ENCODE data around the gene SLC17A2.

SLC17A2 gene, protein sequence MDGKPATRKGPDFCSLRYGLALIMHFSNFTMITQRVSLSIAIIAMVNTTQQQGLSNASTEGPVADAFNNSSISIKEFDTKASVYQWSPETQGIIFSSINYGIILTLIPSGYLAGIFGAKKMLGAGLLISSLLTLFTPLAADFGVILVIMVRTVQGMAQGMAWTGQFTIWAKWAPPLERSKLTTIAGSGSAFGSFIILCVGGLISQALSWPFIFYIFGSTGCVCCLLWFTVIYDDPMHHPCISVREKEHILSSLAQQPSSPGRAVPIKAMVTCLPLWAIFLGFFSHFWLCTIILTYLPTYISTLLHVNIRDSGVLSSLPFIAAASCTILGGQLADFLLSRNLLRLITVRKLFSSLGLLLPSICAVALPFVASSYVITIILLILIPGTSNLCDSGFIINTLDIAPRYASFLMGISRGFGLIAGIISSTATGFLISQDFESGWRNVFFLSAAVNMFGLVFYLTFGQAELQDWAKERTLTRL

DNA sequence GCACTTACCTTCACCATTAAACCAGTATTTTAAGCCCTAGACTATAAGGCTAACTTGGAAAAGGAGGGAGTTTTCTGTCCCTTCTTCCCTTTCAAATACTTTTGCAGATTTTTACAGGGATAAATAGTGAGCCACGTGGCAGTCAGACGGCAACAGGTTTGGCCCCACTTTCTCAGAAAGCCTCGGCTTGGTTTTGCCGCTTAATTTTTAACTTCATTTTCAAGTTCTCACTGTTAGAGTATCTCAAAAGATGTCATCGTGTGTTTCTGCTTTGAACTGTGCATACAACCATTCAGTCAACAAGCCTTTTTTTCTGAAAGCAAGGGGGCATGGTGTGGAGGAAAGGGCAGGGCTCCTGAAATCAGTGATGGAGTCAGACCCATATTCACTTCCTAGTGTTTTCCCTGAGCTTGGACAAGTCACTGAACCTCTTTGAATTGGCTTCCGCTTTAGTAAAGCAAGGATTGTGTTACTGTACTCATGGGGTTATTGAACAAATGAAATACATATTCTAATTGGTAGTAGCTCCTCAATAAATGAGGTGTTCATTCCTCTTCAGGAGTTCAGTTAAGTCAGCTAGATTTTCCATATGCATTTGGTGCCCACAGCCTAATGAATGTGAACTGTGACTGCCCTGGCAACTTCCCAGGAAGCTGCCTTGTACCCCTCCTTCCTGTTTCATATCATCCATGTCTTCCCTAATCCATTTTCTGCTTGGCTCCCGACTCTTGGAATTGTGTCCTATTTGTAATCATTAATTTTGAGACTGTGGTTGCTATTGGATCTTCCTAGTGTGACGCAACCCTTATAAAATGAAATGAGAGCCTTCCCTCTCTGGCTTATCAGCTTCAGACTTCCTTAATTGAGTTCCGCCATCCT, at the start of gene SLC17A2:
Gene SLC17A2, minus strand, starts transcription at position 160 of the 879 bp plus-strand sequence. CDS start 4,895 bp downstream, outside the sequence.
- DNase-seq (ENCODE audit: low read depth in 2 of 2, low spot score in 1 of 2), result no peak

DNA sequence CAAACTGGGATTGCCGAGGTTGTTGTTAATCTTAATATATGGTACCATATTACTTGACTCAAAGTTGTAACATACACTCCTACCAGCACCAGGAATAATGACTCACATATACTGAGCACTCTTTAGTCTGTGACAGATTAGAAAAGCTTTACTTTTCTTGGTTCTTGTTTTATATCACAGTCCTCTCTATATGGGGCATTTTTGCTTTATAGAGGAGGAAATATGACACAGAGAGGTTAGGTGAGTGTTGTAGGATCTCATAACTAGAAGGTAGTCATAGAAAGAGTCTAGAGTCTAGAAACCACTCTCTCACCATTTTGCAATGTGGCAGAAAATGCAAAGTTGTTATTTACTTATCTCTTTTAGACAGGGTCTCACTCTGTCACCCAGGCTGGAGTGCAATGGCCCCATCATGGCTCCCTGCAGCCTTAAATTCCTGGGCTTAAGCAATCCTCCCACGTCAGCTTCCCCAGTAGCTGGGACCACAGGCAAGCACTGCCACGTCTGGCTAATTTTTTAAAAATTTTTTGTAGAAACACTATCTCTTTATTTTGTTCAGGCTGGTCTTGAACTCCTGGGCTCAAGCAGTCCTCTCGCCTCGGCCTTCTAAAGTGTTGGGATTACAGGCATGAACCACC, 45.6 kb upstream of the SLC17A2 start:
- DNase-seq (ENCODE audit: low read depth in 2 of 2, low spot score in 1 of 2), result no peak

DNA sequence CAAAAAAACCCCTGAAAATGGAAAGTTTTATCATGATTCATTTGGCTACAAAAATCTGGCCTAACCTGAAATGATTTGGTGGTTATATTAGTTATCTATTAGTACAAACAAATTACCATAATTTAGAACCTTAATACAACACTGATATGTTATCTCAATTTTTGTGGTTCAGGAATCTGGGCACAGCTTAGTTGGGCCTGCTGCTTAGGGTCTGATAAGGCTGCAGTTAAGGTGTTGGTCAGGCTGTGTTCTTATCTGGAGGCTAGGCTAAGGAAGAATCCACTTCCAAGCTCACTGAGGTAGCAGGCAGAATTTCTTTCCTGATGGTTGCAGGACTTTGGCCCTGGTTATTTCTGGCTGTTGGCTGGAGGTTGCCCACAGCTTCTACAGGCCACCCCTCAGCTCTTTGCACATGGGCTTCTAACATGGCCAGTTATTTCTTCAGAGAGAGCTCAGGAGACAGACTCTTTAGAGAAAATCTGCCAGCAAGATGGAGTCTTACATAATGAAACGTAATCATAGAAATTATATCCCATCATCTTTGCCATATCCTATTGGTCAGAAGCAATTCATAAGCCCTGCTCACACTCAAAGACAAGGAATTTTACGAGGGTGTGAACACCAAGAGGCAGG, 43.5 kb upstream of the SLC17A2 start:
- DNase-seq (ENCODE audit: low read depth in 2 of 2, low spot score in 1 of 2), result no peak

DNA sequence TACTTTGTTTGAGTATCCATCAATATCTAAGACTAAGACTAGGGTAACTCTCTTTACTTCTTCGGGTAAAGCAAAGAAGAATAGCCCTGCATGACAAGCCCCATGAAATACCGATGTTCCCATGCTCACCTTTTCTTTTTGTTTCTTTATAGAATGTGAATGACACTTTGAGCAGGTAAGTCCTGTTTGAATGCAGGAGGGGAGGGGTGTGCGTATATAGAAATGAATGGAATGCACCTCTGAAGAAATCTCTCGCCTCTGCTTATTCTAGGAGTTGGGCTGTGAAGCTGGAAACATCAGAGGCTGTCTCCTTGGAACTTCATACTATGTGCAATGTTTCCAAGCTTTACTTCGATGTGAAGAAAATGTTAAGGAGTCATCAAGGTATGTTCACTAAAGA, 42.4 kb upstream of the SLC17A2 start:
- DNase-seq (ENCODE audit: low read depth in 2 of 2, low spot score in 1 of 2), result no peak

DNA sequence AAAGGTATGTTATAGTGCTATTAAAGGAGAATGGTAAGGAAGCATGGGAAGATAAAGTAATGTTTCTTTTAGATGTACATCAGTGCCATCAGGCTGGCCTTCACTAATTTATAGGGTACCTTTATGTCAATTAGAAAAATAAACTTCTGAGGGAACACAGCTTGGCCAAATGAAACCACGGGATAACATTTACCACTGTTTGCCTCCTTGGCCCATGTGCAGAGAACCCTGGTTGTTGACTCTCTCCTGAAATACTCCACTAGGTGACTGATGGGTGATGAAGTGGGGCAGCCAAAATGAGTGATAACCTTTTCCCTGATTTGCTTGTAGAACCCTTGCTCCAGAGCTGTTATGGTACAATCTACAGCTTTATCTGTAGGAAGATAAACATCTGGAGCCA, 41.6 kb upstream of the SLC17A2 start:
- no peak for DNase-seq (ENCODE audit: low read depth in 2 of 2, low spot score in 1 of 2)

DNA sequence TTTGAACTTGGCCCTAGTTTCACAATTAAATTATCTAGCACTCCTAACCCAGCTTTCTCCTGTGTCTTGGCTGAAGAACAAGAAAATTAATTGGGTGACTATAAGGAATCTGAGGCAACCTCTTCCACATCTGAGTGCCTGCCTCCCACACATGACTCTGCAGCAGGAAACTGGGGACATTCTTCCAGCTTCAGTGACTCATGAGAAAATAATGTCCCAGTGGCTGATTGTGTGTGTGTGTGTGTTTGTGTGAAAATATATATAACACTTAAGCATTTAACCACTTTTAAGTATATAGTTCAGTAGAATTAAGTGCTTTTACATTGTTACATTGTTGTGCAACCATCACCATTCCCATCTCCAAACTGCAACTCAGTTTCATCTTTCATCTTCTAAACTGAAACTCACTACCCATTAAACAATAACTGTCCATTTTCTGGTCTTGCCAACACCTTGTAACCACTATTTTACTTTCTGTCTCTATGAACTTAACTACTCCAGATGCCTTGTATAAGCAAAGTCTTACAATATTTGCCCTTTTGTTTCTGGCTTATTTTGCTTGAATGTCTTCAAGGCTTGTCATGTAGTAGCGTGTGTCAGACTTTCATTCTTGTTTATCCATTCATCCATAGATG, 40.8 kb upstream of the SLC17A2 start:
- DNase-seq (ENCODE audit: low read depth in 2 of 2, low spot score in 1 of 2), result no peak

DNA sequence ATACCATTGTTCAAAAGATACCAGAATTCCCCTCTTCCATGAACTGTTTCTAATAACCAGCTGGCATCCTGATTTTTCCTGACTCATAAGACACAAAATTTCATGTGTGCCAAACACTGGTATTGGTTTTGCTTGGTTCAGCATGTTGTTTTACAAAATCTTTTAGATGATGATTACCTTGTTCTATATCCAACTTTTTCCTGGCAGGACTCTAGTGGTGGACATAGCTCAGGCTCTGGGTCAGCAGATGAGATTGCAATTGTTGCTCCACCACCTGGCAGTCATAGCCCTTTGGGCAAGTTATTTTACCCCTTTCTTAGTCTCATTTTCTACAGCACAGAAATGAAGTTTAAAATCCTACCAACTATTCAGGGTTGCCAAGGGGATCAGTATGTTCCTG, 38.3 kb upstream of the SLC17A2 start:
- DNase-seq (ENCODE audit: low read depth in 2 of 2, low spot score in 1 of 2), result no peak

DNA sequence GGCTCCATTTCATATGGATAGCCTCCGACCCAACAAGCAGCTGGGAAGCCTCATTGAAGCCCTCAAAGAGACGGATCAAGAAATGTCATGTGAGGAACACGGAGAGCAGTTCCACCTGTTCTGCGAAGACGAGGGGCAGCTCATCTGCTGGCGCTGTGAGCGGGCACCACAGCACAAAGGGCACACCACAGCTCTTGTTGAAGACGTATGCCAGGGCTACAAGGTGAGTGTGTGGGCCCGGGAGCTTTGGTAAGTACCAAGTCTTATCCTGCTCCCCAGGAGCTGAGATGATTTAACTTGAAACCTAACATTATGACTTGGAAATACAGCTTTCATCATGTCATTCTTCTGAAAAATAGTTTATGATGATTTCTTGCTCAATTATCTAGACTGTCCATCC, 36.2 kb upstream of the SLC17A2 start:
- no peak for DNase-seq (ENCODE audit: low read depth in 2 of 2, low spot score in 1 of 2)

DNA sequence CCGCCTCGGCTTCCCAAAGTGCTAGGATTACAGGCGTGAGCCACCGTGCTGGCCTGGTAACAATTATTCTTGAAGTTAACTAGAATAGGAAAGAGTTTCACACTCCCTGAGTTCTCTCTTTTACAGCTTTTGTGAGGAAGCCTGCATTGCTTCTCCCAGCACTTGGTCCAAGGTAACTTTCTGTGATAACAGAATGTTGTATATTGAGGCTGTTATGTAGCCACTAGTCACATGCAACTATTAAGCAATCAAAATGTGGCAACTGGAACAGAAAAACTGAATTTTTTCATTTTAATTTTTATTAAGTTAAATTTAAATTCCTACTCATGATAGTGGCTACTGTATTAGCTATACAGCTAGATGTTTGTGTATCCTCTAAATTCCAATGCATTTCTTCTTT, 34.6 kb upstream of the SLC17A2 start:
- no peak for DNase-seq (ENCODE audit: low read depth in 2 of 2, low spot score in 1 of 2)

DNA sequence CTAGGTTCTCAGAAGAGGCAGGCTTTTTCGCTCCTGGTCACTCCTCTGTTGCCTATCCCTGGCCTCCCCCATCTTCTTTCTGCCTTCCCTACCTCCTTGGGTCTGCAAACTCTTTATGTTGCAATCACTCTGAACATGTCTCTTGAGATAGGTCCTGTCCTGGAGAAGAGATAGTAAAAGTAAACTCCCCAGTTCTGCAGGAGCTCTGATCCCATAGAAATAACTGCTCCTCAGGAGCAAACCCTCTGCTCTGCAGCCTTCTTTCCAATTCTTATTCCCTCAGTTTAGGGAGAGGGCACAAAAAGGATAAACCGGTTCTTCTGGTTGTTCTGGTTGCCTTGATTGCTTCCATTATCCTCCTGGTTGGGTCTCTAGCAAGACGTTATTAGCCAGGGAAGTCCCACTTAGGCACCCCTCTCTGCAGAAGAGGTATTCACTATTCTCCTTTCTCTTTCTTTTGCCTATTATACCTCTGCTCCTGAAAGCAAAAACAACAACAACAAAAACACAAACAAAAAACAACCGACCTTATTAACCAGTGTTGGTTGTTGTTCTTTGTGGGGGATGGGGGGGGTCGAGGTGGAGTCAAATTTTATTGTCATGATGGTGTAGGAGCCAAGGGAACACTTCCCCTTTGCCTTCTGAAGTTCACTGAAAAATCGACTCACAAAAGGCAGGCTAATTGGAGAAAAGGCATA, 33.1 kb upstream of the SLC17A2 start:
- DNase-seq (ENCODE audit: low read depth in 2 of 2, low spot score in 1 of 2), result no peak

DNA sequence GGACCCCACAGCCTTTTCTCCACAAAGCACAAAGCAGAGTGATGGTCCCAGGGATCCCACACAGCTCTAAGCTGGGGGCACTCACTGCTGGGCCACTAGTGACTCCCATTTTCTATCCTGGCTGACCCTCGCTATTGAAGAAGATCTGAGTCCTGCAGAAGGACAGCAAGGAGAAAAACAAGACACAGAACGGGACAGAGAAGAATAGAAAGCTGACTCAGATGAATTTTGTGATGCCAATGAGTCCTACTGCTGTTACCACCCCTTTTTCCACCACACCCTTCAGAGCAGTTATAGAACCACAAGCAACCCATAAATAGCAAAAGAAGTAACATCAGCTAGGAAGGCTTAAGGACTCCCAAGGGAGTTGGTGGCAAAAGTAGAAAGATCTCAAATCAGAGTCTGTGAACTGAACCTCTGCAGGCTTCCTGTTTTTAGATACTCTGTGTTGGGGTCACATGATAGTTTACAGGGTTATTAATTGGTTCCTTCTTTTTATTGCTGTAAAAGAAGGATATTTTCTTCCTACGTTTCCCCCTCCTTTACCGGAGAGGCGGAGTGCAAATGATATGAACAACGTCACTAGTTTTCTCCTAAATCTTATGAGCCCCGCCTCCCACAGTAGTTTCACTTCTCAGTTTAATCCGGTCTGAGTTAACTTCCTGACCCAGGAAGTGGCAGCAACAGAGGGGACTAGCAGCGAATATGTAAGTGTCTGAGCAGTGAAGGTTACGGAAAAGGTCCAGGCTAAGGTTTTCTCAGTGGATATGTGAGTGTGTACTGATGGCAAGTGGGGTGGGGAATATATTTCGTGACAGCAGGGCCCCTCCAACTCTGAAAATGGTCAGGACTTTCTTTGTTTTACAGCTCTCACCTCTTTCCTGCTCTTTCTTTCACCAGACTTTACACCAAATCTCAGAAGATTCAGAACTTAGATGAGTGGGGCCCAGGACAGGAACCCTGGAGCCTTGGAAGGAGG, 31.9 kb upstream of the SLC17A2 start, which contains the start of gene TRIM38:
Gene TRIM38, plus strand, starts transcription at position 654 of the 979 bp plus-strand sequence. CDS start 3,721 bp downstream, outside the sequence.
- DNase-seq (ENCODE audit: low read depth in 2 of 2, low spot score in 1 of 2), result peak; percentile 44

DNA sequence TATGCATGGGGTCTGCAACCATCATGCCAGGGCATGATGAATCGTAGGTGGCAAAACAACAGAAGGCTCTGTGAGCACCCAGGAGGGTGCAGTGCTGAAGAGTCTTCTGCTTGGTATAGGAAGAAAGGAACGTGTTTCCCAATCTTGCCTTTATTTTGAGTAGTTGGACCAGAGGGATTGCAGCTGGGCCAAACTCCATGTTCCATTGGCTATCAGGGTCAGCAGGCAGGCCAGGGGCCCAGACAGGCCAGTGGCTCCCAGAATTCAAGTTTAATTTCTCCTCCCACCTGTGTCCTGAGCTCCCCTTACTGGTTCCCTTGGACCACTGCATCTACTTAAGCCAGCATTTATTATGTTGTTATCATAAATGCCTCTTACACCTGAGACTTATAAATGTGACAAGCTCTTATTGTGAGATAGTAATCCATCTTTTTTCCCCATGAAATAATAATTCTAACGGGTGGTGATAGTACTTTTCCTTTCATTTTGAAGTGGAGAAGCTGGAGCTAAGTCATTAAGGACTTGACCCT, 31.2 kb upstream of the SLC17A2 start:
- DNase-seq (ENCODE audit: low read depth in 2 of 2, low spot score in 1 of 2), result no peak

DNA sequence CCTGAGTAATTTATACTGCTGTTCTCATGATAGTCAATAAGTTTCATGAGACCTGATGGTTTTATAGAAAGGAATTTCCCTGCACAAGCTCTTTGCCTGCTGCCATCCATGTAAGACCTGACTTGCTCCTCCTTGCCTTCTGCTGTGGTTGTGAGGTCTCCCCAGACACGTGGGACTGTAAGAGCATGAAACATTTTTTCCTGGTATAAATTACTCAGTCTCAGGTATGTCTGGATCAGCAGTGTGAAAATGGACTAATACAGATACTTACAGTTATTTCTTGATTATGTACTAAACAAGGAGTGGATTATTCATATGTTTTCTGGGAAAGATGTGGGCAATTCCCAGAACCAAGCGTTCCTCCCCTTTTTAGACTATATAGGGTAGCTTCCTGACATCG, 30.2 kb upstream of the SLC17A2 start:
- DNase-seq (ENCODE audit: low read depth in 2 of 2, low spot score in 1 of 2), result no peak

DNA sequence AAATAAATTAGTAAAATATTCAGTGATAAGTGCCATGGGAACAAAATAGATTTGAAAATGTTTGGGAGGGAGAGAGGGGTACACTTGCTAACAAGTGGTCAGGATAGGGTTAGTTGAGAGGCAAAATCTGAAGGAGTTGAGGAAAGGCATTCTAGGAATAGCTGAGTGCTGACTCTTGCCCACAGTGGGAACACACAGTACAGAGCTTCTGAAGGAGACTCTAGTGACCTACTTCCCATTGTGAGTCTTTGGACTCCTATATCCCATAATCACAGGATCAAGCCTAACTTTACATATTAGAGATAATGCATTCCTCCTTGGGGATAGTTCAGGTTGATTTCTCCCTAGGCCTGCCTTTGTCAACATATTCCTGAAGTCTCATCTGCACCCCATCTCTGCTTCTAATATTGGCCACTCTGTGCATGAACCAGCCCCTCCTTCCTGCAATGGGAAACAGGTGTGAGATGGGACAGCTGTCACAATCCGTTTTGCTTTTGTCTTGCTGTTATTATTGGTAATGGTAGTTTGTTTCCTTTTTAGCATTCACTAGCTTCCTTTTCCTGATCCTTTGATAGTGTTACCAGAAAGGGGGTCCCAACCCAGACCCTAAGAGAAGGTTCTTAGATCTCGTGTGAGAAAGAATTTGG, 29.5 kb upstream of the SLC17A2 start:
- DNase-seq (ENCODE audit: low read depth in 2 of 2, low spot score in 1 of 2), result no peak

DNA sequence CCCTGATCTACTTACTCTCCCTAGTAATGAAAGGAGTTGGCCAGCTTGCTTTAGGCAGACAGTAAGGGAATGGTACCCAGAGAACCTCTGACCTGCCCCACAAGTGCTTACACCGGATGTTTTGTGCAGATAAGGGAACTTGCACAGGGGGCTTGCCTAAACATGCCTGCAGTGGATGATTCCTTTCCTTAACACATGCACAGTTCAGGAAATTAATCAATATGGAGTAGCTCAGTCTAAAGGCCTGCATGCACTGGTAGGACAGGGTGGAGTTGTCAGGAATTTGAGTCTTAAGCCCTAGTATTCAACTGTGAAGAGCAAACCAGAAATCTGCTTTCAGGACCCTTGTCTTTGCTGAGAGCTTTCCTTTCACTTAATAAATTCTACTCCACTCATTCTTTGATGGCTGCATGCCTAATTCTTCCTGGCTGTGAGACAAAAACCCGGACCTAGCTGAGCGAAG, 28.2 kb upstream of the SLC17A2 start:
- no peak for DNase-seq (ENCODE audit: low read depth in 2 of 2, low spot score in 1 of 2)

DNA sequence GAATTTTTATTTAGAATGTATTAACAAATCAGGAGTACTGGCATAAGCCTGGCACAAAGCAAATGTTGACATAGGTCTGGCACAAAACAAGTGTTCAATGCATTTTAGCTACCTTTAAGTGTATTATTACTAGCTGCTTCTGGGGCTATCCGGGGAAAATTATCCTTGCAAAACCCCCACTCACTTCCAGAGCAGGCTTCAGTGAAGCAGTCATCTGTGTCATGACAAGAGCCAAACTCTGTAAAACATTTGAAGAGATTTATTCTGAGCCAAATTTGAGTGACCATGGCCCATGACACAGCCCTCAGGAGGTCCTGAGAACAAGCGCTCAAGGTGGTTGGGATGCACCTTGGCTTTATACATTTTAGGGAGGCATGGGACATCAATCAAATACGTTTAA, 25.7 kb upstream of the SLC17A2 start:
- no peak for DNase-seq (ENCODE audit: low read depth in 2 of 2, low spot score in 1 of 2)

DNA sequence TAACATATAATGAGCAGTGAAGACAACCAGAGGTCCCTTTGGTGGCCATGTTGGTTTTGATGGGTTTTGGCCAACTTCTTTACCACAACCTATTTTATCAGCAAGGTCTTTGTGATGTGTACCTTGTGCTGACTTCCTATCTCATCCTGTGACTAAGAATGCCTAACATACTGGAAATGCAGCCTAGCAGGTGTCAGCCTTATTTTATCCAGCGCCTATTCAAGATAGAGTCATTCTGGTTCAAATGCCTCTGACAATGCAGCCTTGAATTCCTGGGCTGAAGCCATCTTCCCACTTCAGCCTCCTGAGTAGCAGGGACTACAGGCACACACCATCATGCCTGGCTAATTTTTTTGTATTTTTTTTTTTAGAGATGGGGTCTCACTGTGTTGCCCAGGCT, 24.3 kb upstream of the SLC17A2 start:
- no peak for DNase-seq (ENCODE audit: low read depth in 2 of 2, low spot score in 1 of 2)

DNA sequence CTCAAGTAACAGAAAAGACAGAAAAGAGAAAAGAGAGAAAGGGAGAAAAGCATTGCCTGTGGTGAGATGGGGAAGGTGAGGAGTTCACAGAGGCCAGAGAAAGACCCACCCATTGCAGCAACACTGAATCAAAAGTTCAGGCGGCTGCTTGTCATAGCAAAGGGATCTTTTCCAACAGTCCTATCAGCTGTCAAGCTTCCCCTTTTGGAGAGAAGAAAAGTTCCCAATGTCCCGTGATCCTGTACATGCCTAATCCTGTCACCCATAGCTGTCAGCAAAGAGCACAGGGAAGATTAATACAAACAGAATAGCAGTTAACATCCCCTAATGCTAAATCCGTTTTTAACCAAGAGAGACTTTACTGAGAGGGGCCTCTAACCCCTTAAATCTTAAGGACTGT, 23.2 kb upstream of the SLC17A2 start:
- no peak for DNase-seq (ENCODE audit: low read depth in 2 of 2, low spot score in 1 of 2)
